DOHH2 (cell line): ENCODE measurements around the gene GNAO1.

Experiments
- H3F3A ChIP-seq: fragments of 200-600 bp; sonication (generic), shearing (Covaris generic); 2 replicates; pipeline ENCODE4 v1.6.0; 2016; ENCODE audit warnings: antibody characterized with exemption, mild to moderate bottlenecking; ENCODE audit not compliant: control insufficient read depth, insufficient read depth
- H3K27ac ChIP-seq: fragments of 200-600 bp; sonication (generic); 2 replicates; pipeline ENCODE4 v1.5.1; 2014; ENCODE audit warnings: low read depth, mild to moderate bottlenecking, low read length, moderate library complexity
- H3K27me3 ChIP-seq: fragments of 200-600 bp; sonication (generic); 2 replicates; pipeline ENCODE4 v1.6.1; 2014; ENCODE audit warnings: mild to moderate bottlenecking, low read length, mixed read lengths; ENCODE audit not compliant: control insufficient read depth
- H3K36me3 ChIP-seq: fragments of 200-600 bp; sonication (generic); 2 replicates; pipeline ENCODE4 v1.6.1; 2014; ENCODE audit warnings: mild to moderate bottlenecking, low read length, moderate library complexity, mixed read lengths; ENCODE audit not compliant: control insufficient read depth
- H3K4me1 ChIP-seq: fragments of 200-600 bp; sonication (generic); 2 replicates; pipeline ENCODE4 v1.6.1; 2014; ENCODE audit warnings: mild to moderate bottlenecking, low read length, mixed read lengths; ENCODE audit not compliant: control insufficient read depth
- H3K4me2 ChIP-seq: fragments of 200-600 bp; sonication (generic); 2 replicates; pipeline ENCODE4 v1.6.0; 2014; ENCODE audit warnings: mild to moderate bottlenecking, low read length, moderate library complexity
- H3K4me3 ChIP-seq: fragments of 200-600 bp; sonication (generic); 2 replicates; pipeline ENCODE4 v1.5.1; 2014; ENCODE audit warnings: mild to moderate bottlenecking, low read length, mixed read lengths
- H3K79me2 ChIP-seq: fragments of 200-600 bp; sonication (generic); 2 replicates; pipeline ENCODE4 v1.6.1; 2014; ENCODE audit warnings: mild to moderate bottlenecking, low read length, mixed read lengths; ENCODE audit not compliant: control insufficient read depth
- H3K9me2 ChIP-seq: fragments of 200-600 bp; sonication (generic); replicated peaks from 2 replicates; pipeline ENCODE4 v1.6.1; 2014; ENCODE audit warnings: mild to moderate bottlenecking, low read length, mixed read lengths; ENCODE audit not compliant: control insufficient read depth
- H3K9me3 ChIP-seq: fragments of 200-600 bp; sonication (generic); 2 replicates; pipeline ENCODE4 v1.6.1; 2014; ENCODE audit warnings: antibody characterized with exemption, low read length, mixed read lengths; ENCODE audit not compliant: control insufficient read depth, insufficient read depth
- H4K20me1 ChIP-seq: fragments of 200-600 bp; sonication (generic); 2 replicates; pipeline ENCODE4 v1.6.0; 2014; ENCODE audit warnings: low read depth, mild to moderate bottlenecking, antibody characterized with exemption, low read length, moderate library complexity; ENCODE audit not compliant: control insufficient read depth, insufficient read depth
- EZH2phosphoT487 ChIP-seq: fragments of 200-600 bp; sonication (generic); IDR thresholded peaks from 2 replicates; pipeline ENCODE4 v1.6.1; 2017; ENCODE audit warnings: borderline replicate concordance, mild to moderate bottlenecking, antibody characterized with exemption, low read length, moderate library complexity, mixed read lengths
- TF ChIP-seq, protein P1 (sequence below): fragments of 200-600 bp; sonication (generic); IDR thresholded peaks from one replicate; pipeline ENCODE4 v1.5.1; 2014; ENCODE audit warnings: antibody characterized with exemption, mild to moderate bottlenecking, low read depth, low read length; ENCODE audit not compliant: poor library complexity, severe bottlenecking

Gene GNAO1

DNA sequence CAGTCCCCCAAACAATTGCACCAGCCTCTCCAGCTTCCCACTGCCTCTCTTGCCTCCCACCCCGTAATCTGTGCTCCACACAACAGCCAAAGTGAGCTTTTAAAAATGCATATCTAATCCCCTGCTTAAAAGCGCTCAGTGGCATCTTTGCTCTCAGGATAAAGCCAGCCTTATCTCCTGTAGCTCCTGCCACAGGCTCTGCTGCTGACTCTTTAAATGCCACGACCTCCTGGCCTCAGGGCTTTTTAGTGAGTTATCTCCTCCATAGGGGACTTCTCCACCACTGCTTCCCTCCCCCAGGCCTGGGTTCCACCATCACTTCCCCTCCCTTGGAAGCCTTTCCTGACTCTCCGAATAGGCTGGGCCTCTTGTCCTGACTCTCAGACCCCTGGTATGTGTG, 98.6 kb downstream of the GNAO1 start:
- Histone ChIP-seq H3K27ac (no peak overlapping the region), H3F3A (no peaks in the 10 kb centered on the region), H3K9me3 (no peaks in the 10 kb centered on the region), H3K4me1 (no peaks in the 10 kb centered on the region), H3K79me2 (no peaks in the 10 kb centered on the region), H3K9me2 (no peaks in the 10 kb centered on the region), H4K20me1 (no peaks in the 10 kb centered on the region), H3K36me3 (no peaks in the 10 kb centered on the region), H3K4me2 (no peak overlapping the region), H3K27me3 (peaks cover 3% of the 10 kb centered on the region; the same call in 1 of the 2 replicates), H3K4me3 (no peak overlapping the region)
- no peak for TF ChIP-seq EZH2phosphoT487
- TF ChIP-seq, protein P1, sequence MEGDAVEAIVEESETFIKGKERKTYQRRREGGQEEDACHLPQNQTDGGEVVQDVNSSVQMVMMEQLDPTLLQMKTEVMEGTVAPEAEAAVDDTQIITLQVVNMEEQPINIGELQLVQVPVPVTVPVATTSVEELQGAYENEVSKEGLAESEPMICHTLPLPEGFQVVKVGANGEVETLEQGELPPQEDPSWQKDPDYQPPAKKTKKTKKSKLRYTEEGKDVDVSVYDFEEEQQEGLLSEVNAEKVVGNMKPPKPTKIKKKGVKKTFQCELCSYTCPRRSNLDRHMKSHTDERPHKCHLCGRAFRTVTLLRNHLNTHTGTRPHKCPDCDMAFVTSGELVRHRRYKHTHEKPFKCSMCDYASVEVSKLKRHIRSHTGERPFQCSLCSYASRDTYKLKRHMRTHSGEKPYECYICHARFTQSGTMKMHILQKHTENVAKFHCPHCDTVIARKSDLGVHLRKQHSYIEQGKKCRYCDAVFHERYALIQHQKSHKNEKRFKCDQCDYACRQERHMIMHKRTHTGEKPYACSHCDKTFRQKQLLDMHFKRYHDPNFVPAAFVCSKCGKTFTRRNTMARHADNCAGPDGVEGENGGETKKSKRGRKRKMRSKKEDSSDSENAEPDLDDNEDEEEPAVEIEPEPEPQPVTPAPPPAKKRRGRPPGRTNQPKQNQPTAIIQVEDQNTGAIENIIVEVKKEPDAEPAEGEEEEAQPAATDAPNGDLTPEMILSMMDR: no peak

DNA sequence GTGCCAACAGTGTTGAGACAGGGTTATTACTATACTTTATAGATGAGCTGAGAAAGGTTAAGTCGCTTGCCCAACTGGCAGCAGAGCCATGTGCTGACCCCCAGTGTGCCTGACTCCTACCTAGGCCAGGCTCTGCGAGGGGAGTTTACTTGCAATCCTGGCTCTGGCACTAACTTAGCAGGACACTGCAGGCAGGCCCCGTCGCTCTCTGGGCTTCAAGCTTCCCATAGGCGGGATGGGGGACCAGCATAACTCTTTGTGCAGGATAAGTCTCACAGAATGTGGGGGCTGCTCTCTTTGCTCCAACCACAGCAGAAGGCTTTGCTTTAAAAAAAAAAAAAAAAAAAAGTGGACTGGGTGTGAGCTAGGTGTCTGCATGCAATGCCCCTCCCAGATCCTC, 102.7 kb downstream of the GNAO1 start:
- Histone ChIP-seq H3F3A (no peaks in the 10 kb centered on the region), H3K27ac (no peak overlapping the region), H4K20me1 (no peaks in the 10 kb centered on the region), H3K4me2 (no peak overlapping the region), H3K27me3 (peaks cover 8% of the 10 kb centered on the region), H3K36me3 (no peaks in the 10 kb centered on the region), H3K79me2 (no peaks in the 10 kb centered on the region), H3K4me1 (peaks cover 7% of the 10 kb centered on the region), H3K9me2 (no peaks in the 10 kb centered on the region), H3K4me3 (no peak overlapping the region), H3K9me3 (no peaks in the 10 kb centered on the region)
- TF ChIP-seq, protein P1: no peak
- TF ChIP-seq EZH2phosphoT487: no peak

DNA sequence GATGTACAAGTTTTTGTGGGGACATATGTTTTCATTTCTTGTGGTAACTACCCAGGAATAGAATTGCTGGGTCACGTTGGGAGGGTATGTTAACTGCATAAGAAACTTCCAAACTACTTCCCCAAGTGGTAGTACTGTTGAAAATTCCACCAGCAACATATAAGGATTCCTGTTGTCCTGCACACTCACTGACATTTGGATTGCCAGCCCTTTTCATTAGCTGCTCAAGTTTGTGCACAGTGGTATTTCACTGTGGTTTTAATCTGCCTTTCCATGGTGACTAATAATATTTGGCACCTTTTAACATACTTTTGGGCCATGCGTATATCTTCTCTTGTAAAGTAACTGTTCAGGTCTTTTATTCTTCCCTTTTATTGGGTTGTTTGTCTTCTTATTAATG, 103.3 kb downstream of the GNAO1 start:
- Histone ChIP-seq H3K27ac (no peak overlapping the region), H3K9me3 (no peaks in the 10 kb centered on the region), H3K4me1 (peaks cover 7% of the 10 kb centered on the region), H3K36me3 (no peaks in the 10 kb centered on the region), H3K79me2 (no peaks in the 10 kb centered on the region), H3K4me2 (no peak overlapping the region), H4K20me1 (no peaks in the 10 kb centered on the region), H3K9me2 (no peaks in the 10 kb centered on the region), H3K27me3 (peaks cover 8% of the 10 kb centered on the region), H3K4me3 (no peak overlapping the region), H3F3A (no peaks in the 10 kb centered on the region)
- TF ChIP-seq EZH2phosphoT487: no peak
- TF ChIP-seq, protein P1: no peak
